IMR-90 (cell line): ENCODE measurements around the gene DLX1. TPM values are rescaled to one million over a fixed set of nuclear protein-coding genes. Genes with fewer than 3 reads are reported as not detected.

Experiments
- ATAC-seq: fragments of 200-7000 bp; cut with Tn5 transposase; 2 replicates; pipeline ENCODE4 v1.9.1; 2020; ENCODE audit warnings: low read depth, mild to moderate bottlenecking, moderate library complexity
- BruUV-seq: library from RNA; stranded (reverse); fragments of 400-500 nt; replicated peaks from 2 replicates; lab custom pipeline; 2021; lab: Mats Ljungman, UMichigan
- CTCF ChIA-PET: fragments of 300-600 bp; formaldehyde crosslinking; extraction: SDS; loops from one replicate; lab custom pipeline; 2021; ENCODE audit warnings: antibody characterized with exemption; lab: Yijun Ruan, JAX
- POLR2A ChIA-PET: fragments of 300-600 bp; sonication (Branson Sonifier 250); formaldehyde crosslinking; loops from one replicate; lab custom pipeline; 2022; ENCODE audit warnings: antibody characterized with exemption; ENCODE audit not compliant: unreplicated experiment; lab: Charles Lee
- DNase-seq: peaks from one replicate; pipeline ENCODE4 v3.0.0; 2013
- H2AFZ ChIP-seq: replicated peaks from 2 replicates; pipeline ENCODE3; 2013; ENCODE audit warnings: low read length, mild to moderate bottlenecking; ENCODE audit not compliant: poor library complexity
- H2AK5ac ChIP-seq: 2 replicates; pipeline ENCODE4 v1.6.1; 2013; ENCODE audit warnings: low read depth, low read length, inconsistent platforms
- H2AK9ac ChIP-seq: replicated peaks from 2 replicates; pipeline ENCODE3; 2013; ENCODE audit warnings: mild to moderate bottlenecking, low read depth, low read length, moderate library complexity; ENCODE audit not compliant: poor library complexity
- H2BK120ac ChIP-seq: 2 replicates; pipeline ENCODE4 v1.6.1; 2013; ENCODE audit warnings: low read depth, low read length, inconsistent platforms
- H2BK15ac ChIP-seq: 3 replicates; pipeline ENCODE4 v1.6.1; 2013; ENCODE audit warnings: low read depth, low read length, inconsistent platforms
- H2BK20ac ChIP-seq: 2 replicates; pipeline ENCODE4 v1.6.1; 2013; ENCODE audit warnings: low read depth, mild to moderate bottlenecking, inconsistent platforms, low read length, moderate library complexity
- H2BK5ac ChIP-seq: 2 replicates; pipeline ENCODE4 v1.6.1; 2013; ENCODE audit warnings: mild to moderate bottlenecking, low read depth, low read length, inconsistent platforms; ENCODE audit not compliant: poor library complexity, severe bottlenecking
- H3K14ac ChIP-seq: replicated peaks from 2 replicates; pipeline ENCODE4 v1.6.1; 2013; ENCODE audit warnings: low read depth, low read length, inconsistent platforms
- H3K18ac ChIP-seq: 2 replicates; pipeline ENCODE4 v1.6.1; 2013; ENCODE audit warnings: low read depth, low read length, control low read depth
- H3K23ac ChIP-seq: 2 replicates; pipeline ENCODE4 v1.6.1; 2013; ENCODE audit warnings: low read depth, low read length, inconsistent platforms
- H3K27ac ChIP-seq: 2 replicates; pipeline ENCODE4 v1.5.1; 2013; ENCODE audit warnings: mild to moderate bottlenecking, control low read depth, low read length; ENCODE audit not compliant: insufficient read depth
- H3K27me3 ChIP-seq: 2 replicates; pipeline ENCODE4 v1.6.1; 2013; ENCODE audit warnings: low read length; ENCODE audit not compliant: control insufficient read depth, insufficient read depth
- H3K36me3 ChIP-seq: 2 replicates; pipeline ENCODE4 v1.6.1; 2013; ENCODE audit warnings: low read length, mixed read lengths; ENCODE audit not compliant: control insufficient read depth, insufficient read depth
- H3K4ac ChIP-seq: 2 replicates; pipeline ENCODE4 v1.6.1; 2013; ENCODE audit warnings: low read depth, low read length, inconsistent platforms
- H3K4me1 ChIP-seq: 2 replicates; pipeline ENCODE4 v1.6.1; 2013; ENCODE audit warnings: low read length, mixed read lengths; ENCODE audit not compliant: control insufficient read depth, insufficient read depth
- H3K4me2 ChIP-seq: 2 replicates; pipeline ENCODE4 v1.6.1; 2013; ENCODE audit warnings: low read depth, mild to moderate bottlenecking, control low read depth, low read length, moderate library complexity
- H3K4me3 ChIP-seq: 2 replicates; pipeline ENCODE4 v1.5.1; 2013; ENCODE audit warnings: low read depth, mild to moderate bottlenecking, control low read depth, low read length, moderate library complexity; ENCODE audit not compliant: insufficient read depth
- H3K56ac ChIP-seq: 2 replicates; pipeline ENCODE4 v1.6.1; 2013; ENCODE audit warnings: low read length, inconsistent platforms; ENCODE audit not compliant: insufficient read depth; ENCODE audit errors: extremely low read depth
- H3K79me1 ChIP-seq, 2 experiments: 2 replicates each; pipeline ENCODE4 v1.6.1; 2013; ENCODE audit warnings: low read length in 2 of 2, inconsistent platforms in 1 of 2, low read depth in 1 of 2
- H3K9ac ChIP-seq: 2 replicates; pipeline ENCODE4 v1.6.1; 2013; ENCODE audit warnings: low read depth, low read length, control low read depth
- H3K9me1 ChIP-seq: 2 replicates; pipeline ENCODE4 v1.6.1; 2013; ENCODE audit warnings: low read length, inconsistent platforms; ENCODE audit not compliant: insufficient read depth
- H3K9me3 ChIP-seq: 2 replicates; pipeline ENCODE4 v1.6.1; 2013; ENCODE audit warnings: low read length; ENCODE audit not compliant: control insufficient read depth, insufficient read depth
- H4K20me1 ChIP-seq: 2 replicates; pipeline ENCODE4 v1.6.1; 2013; ENCODE audit warnings: low read length, inconsistent platforms; ENCODE audit not compliant: insufficient read depth
- H4K5ac ChIP-seq: 2 replicates; pipeline ENCODE4 v1.6.1; 2013; ENCODE audit warnings: mild to moderate bottlenecking, low read depth, low read length, control low read depth
- H4K8ac ChIP-seq, 2 experiments: 2 replicates each; pipeline ENCODE4 v1.6.1; 2013; ENCODE audit warnings: low read depth in 2 of 2, low read length in 2 of 2, control low read depth in 1 of 2, inconsistent platforms in 1 of 2
- H4K91ac ChIP-seq: 2 replicates; pipeline ENCODE4 v1.6.1; 2013; ENCODE audit warnings: low read depth, low read length, inconsistent platforms; ENCODE audit not compliant: insufficient read depth
- MXI1 ChIP-seq: IDR thresholded peaks from 2 replicates; pipeline ENCODE4 v1.6.1; 2012; ENCODE audit warnings: low read depth, mild to moderate bottlenecking, low read length, moderate library complexity, borderline replicate concordance
- WGBS, 2 experiments: methylation state at CpG; one replicate each; pipeline versions ENCODE4 v1.1.5 to v1.1.7; 2013; ENCODE audit warnings: missing lambda C conversion rate in 2 of 2; ENCODE audit not compliant: insufficient read length in 1 of 2; ENCODE audit errors: extremely low coverage in 2 of 2; 5-methylcytosine and 5-hydroxymethylcytosine counted together
- dilution Hi-C: fragments of 300-500 bp; cut with HindIII; formaldehyde crosslinking; loops from one replicate; pipeline ENCODE4 v1.14.3; 2018; ENCODE audit warnings: low sequenced_read_pairs; ENCODE audit not compliant: unreplicated experiment
- in situ Hi-C: fragments of 300-500 bp; cut with MboI; formaldehyde crosslinking; loops from 3 replicates; pipeline ENCODE4 v1.14.3; 2019; ENCODE audit warnings: low sequenced_read_pairs, inconsistent platforms, mixed read lengths
- intact Hi-C: fragments of 100-400 bp; cut with micrococcal nuclease; formaldehyde crosslinking; loops from 2 replicates; pipeline ENCODE4 v1.10.0; 2022
- polyA plus RNA-seq, 3 experiments: library from polyadenylated mRNA; depleted of rRNA; stranded (reverse); fragments of >200 nt; gene quantifications; 2 replicates each; pipeline ENCODE4 v1.2.3, GENCODE V29; 2012; ENCODE audit warnings: low replicate concordance in 1 of 3
- total RNA-seq: library from RNA; depleted of rRNA; stranded (reverse); fragments of >200 nt; gene quantifications from 2 replicates; pipeline ENCODE4 v1.2.3, GENCODE V29; 2012

The DLX1 gene
- total and polyA plus RNA-seq, 2 of the 4 experiments (the other 2 are of a cell fraction) = 0.36 to 2.2 TPM

DNA sequence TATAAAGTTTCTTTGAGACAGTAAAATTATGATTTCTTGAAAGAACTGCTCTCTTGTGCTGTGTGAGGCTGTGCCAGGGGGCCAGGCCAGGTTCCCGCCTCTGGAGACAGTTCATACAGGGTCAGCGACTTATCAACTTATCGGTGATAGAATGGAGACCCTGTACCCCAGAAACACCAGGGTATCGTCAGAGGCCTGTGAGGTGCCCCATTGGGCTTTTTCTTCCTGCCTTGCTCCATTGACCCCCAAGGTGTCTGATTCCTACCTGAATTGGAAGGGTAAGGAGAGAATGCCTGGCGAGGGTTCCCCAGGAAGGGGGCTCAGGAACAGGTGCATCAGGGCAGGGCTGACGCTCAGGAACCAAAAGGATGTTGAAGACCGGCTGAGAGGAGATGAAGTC, 4.3 kb downstream of the DLX1 start:
- Histone ChIP-seq H2BK5ac (no peak overlapping the region), H3K27ac (no peak overlapping the region), H3K9ac (no peak overlapping the region), H3K4me3 (no peak overlapping the region), H2BK20ac (no peak overlapping the region), H2BK120ac (no peak overlapping the region), H3K18ac (no peak overlapping the region), H3K56ac (no peak overlapping the region), H2BK15ac (no peak overlapping the region), H3K9me1 (no peaks in the 10 kb centered on the region), H3K9me3 (peaks cover 5% of the 10 kb centered on the region; the same call in 1 of the 2 replicates), H4K91ac (no peak overlapping the region), H2AFZ (no peak overlapping the region), H3K36me3 (no peaks in the 10 kb centered on the region), H4K8ac (no peak overlapping the region), H3K27me3 (peaks cover 84% of the 10 kb centered on the region), H2AK5ac (no peak overlapping the region), H3K23ac (no peak overlapping the region), H3K4ac (no peak overlapping the region), H3K4me1 (no peaks in the 10 kb centered on the region; the same call in 1 of the 2 replicates), H3K4me2 (no peak overlapping the region), H4K5ac (no peak overlapping the region), H2AK9ac (no peak overlapping the region), H3K79me1 (no peaks in the 10 kb centered on the region), H4K20me1 (peaks cover 8% of the 10 kb centered on the region; the same call in 1 of the 2 replicates), H3K14ac (no peak overlapping the region)
- intact Hi-C loops = loop anchor here (5.0 kb wide), 1 partner anchor 92 kb away; the partner anchor contains the start of gene METAP1D
- ATAC-seq (no peak), DNase-seq (no peak)
- in situ Hi-C loops = no loop called here
- BruUV-seq = no TSS peak
- CTCF ChIA-PET = no interaction called here
- WGBS, 2 experiments = 57% methylated on average over 1 of the region's 7 CpGs; no CpG with 5 or more reads in 1 of the 2 experiments
- no peak for TF ChIP-seq MXI1
- dilution Hi-C loops = no loop called here
- POLR2A ChIA-PET = no interaction called here
